OCI-LY7 (cell line): ENCODE results near the gene TACR1.

Experiments used
- CTCF ChIP-seq: fragments of 200-600 bp; sonication (generic); conservative IDR thresholded peaks from 2 replicates; pipeline ENCODE4 v1.5.1; 2014; ENCODE audit warnings: mild to moderate bottlenecking, antibody characterized with exemption, low read length, moderate library complexity, mixed read lengths
- EZH2phosphoT487 ChIP-seq: fragments of 200-600 bp; sonication (generic); IDR thresholded peaks from 2 replicates; pipeline ENCODE4 v1.6.1; 2018; ENCODE audit warnings: low read depth, borderline replicate concordance, mild to moderate bottlenecking, mixed run types, antibody characterized with exemption, low read length, moderate library complexity, mixed read lengths

- TF ChIP-seq CTCF (no peak), EZH2phosphoT487 (no peak)
Measured at GRCh38 chr2:75170889-75171288, 28.4 kb downstream of the TACR1 start.
